Small intestine (tissue), 7 donors: ENCODE measurements around the gene SYNC. TPM values are rescaled to one million over a fixed set of nuclear protein-coding genes. Genes with fewer than 3 reads are reported as not detected.
A peak's percentile ranks its signal among the peaks of the same experiment; 100 is the strongest.

ENCODE experiments used
- DNase-seq, 2 donors: peaks; one replicate each; pipeline versions ENCODE4 v3.0.0 to v3.0.0-alpha.2; 2013
- FAIRE-seq: peaks from 2 replicates; lab custom pipeline; 2012; peaks lifted over from hg19 to GRCh38; lab: Jason Lieb, UNC
- H3K27ac ChIP-seq, 3 donors: one replicate each; pipeline ENCODE4 v1.5.1; 2013; ENCODE audit warnings: low read length in 2 of 3, mild to moderate bottlenecking in 2 of 3, control low read depth in 1 of 3, inconsistent platforms in 1 of 3, low read depth in 1 of 3, moderate library complexity in 1 of 3
- H3K27me3 ChIP-seq, 3 donors: one replicate each; pipeline ENCODE4 v1.6.1; 2013; ENCODE audit warnings: low read length in 3 of 3, inconsistent platforms in 1 of 3; ENCODE audit not compliant: control insufficient read depth in 3 of 3, insufficient read depth in 3 of 3
- H3K36me3 ChIP-seq, 3 donors: one replicate each; pipeline ENCODE4 v1.6.1; 2013; ENCODE audit warnings: low read length in 3 of 3, inconsistent platforms in 1 of 3, low read depth in 1 of 3, mild to moderate bottlenecking in 1 of 3, moderate library complexity in 1 of 3; ENCODE audit not compliant: control insufficient read depth in 3 of 3, insufficient read depth in 2 of 3
- H3K4me1 ChIP-seq, 3 donors: one replicate each; pipeline ENCODE4 v1.6.1; 2013; ENCODE audit warnings: low read length in 2 of 3, inconsistent platforms in 1 of 3, low read depth in 1 of 3, mild to moderate bottlenecking in 1 of 3, moderate library complexity in 1 of 3; ENCODE audit not compliant: control insufficient read depth in 3 of 3, insufficient read depth in 2 of 3
- H3K4me3 ChIP-seq, 3 donors: one replicate each; pipeline ENCODE4 v1.5.1; 2013; ENCODE audit warnings: low read length in 3 of 3, control low read depth in 1 of 3, inconsistent platforms in 1 of 3, low read depth in 1 of 3, mild to moderate bottlenecking in 1 of 3, moderate library complexity in 1 of 3
- H3K9me3 ChIP-seq, 2 donors: one replicate each; pipeline ENCODE4 v1.6.1; 2013; ENCODE audit warnings: low read depth in 1 of 2, low read length in 1 of 2; ENCODE audit not compliant: control insufficient read depth in 2 of 2, insufficient read depth in 1 of 2
- WGBS, 3 donors: extraction: QIAGEN DNeasy Blood & Tissue Kit; methylation state at CpG; one replicate each; pipeline ENCODE4 v1.1.7; 2013; 5-methylcytosine and 5-hydroxymethylcytosine counted together
- polyA plus RNA-seq, 4 donors: library from polyadenylated mRNA; stranded (reverse) in 3 of 4; unstranded in 1 of 4; fragments of 200-250 nt in 3 of 4; fragments of 120-200 nt in 1 of 4; gene quantifications; one replicate each; pipeline versions ENCODE4 v1.2.1 to v1.2.3, GENCODE V29; 2013
- donor health status: healthy with polysubstance abuse.
- donor health status: control.
- donor health status: control.
- donor health status: Bipolar disorder and iron deficiency.
- donor health status: healthy.

Gene SYNC
- polyA plus RNA-seq, 4 donors, result 1.0 to 4.7 (median 2.3) TPM

- 78 to 79% (median 79%) methylated on average over 14 of the region's 14 CpGs for WGBS, 3 donors
Measured at GRCh38 chr1:32729254-32730046, 26.9 kb upstream of the SYNC start.

DNA sequence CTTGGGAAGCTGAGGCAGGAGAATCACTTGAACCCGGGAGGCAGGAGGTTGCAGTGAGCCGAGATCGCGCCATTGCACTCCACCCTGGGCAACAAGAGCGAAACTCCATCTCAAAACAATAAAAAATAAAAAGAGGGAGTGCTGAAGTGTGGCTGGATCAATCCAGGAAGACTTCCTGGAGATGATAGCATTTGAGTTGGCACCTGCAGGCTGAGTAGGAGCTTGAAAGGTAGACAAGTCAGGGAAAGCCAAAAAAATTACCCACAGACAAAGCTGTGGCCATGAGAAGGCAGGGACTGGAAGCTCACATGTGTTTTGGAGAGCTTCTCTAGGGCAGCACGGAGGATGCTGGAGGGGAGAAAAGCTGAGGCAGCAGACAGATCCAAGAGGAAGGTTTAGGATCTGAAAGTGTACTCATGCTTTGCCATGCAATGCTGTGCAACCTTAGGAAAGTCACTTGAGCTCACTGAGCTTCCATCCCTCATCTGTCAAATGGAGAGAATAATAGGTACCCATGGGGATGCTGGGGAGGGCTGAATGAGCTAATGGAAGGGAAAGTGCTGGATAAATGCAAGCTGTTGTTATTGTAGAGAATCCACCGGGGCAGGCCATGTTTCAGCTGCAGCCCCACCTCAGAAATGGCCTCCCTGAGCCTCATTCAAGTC, 26.0 kb upstream of the SYNC start:
- H3K27me3 ChIP-seq, result no peaks in the 10 kb centered on the region
- 84 to 86% (median 84%) methylated on average over 7 of the region's 7 CpGs for WGBS, 3 donors
- no peaks in the 10 kb centered on the region for H3K36me3 ChIP-seq
- H3K9me3 ChIP-seq, result no peaks in the 10 kb centered on the region
- H3K4me3 ChIP-seq, result no peak overlapping the region
- H3K27ac ChIP-seq, result no peak overlapping the region
- H3K4me1 ChIP-seq, result peaks cover 0 to 2% (median 0%) of the 10 kb centered on the region in 3 donors
- DNase-seq (no peak), FAIRE-seq (no peak)

More at GRCh38 chr1:32729254-32730046, 26.9 kb upstream of the SYNC start:
- DNase-seq (no peak), FAIRE-seq (no peak)
- no peaks in the 10 kb centered on the region for H3K9me3 ChIP-seq
- H3K4me1 ChIP-seq, result peaks cover 0 to 2% (median 0%) of the 10 kb centered on the region in 3 donors
- no peak overlapping the region for H3K27ac ChIP-seq
- no peaks in the 10 kb centered on the region for H3K36me3 ChIP-seq
- no peaks in the 10 kb centered on the region for H3K27me3 ChIP-seq
- H3K4me3 ChIP-seq, result no peak overlapping the region

DNA sequence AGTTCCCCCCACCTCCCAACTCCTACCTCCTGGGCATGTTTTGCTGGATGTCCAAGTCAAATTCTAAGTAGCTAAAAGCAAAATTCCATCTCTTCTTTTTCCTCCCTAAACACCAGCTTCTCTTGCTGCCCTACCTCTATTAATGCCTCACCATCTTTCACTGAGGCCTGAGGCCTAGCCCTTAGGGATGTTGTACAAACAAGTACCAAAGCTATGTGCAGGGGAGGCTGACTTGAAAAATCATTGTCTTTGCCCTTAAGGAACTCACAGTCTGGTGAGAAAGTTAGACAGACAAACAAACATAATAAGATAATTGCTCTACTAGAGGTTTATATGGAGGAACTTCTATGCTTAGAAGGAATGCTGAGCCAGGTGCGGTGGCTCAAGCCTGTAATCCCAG, 25.3 kb upstream of the SYNC start:
- no peaks in the 10 kb centered on the region for H3K27me3 ChIP-seq
- WGBS, 3 donors, result 100% methylated on average over 1 of the region's 1 CpG
- DNase-seq (no peak), FAIRE-seq (no peak)
- no peaks in the 10 kb centered on the region for H3K9me3 ChIP-seq
- no peak overlapping the region for H3K27ac ChIP-seq
- H3K4me1 ChIP-seq, result peaks cover 0 to 2% (median 0%) of the 10 kb centered on the region in 3 donors
- no peak overlapping the region for H3K4me3 ChIP-seq
- no peaks in the 10 kb centered on the region for H3K36me3 ChIP-seq

GRCh38 chr1:32725615-32725982, 23.0 kb upstream of the SYNC start:
- FAIRE-seq (no peak), DNase-seq (peak in 1 of 2 donors; percentile 1)
- Histone ChIP-seq H3K4me3 (no peak overlapping the region), H3K27me3 (no peaks in the 10 kb centered on the region), H3K9me3 (no peaks in the 10 kb centered on the region), H3K27ac (no peak overlapping the region), H3K4me1 (peaks cover 0 to 2% (median 0%) of the 10 kb centered on the region in 3 donors), H3K36me3 (no peaks in the 10 kb centered on the region)
- WGBS, 3 donors, result 86 to 98% (median 88%) methylated on average over 3 of the region's 3 CpGs

- H3K4me1 ChIP-seq, result peaks cover 0 to 2% (median 0%) of the 10 kb centered on the region in 3 donors
- H3K27me3 ChIP-seq, result no peaks in the 10 kb centered on the region
- H3K36me3 ChIP-seq, result no peaks in the 10 kb centered on the region
- DNase-seq (peak; percentile 55 to 80), FAIRE-seq (no peak)
- whole genome bisulfite sequencing, 3 donors, result 43 to 48% (median 43%) methylated on average over 14 of the region's 14 CpGs
- H3K9me3 ChIP-seq, result no peaks in the 10 kb centered on the region
- no peak overlapping the region for H3K4me3 ChIP-seq
- H3K27ac ChIP-seq, result no peak overlapping the region
Measured at GRCh38 chr1:32724678-32725614, 22.4 kb upstream of the SYNC start.

GRCh38 chr1:32719681-32720275, 17.2 kb upstream of the SYNC start:
- no peak for FAIRE-seq
- peaks cover 3 to 25% (median 3%) of the 10 kb centered on the region in 3 donors for H3K4me1 ChIP-seq
- 80 to 87% (median 81%) methylated on average over 4 of the region's 4 CpGs for WGBS, 3 donors
- no peak for DNase-seq
- no peaks in the 10 kb centered on the region for H3K36me3 ChIP-seq
- H3K4me3 ChIP-seq, result no peak overlapping the region
- H3K27me3 ChIP-seq, result no peaks in the 10 kb centered on the region
- H3K9me3 ChIP-seq, result no peaks in the 10 kb centered on the region
- H3K27ac ChIP-seq, result no peak overlapping the region

GRCh38 chr1:32718527-32718926, 16.0 kb upstream of the SYNC start:
- peak; percentile 37 to 52 for DNase-seq
- WGBS, 3 donors, result 67 to 85% (median 69%) methylated on average over 1 of the region's 1 CpG
- no peaks in the 10 kb centered on the region for H3K27me3 ChIP-seq
- H3K27ac ChIP-seq, result no peak overlapping the region
- no peaks in the 10 kb centered on the region for H3K9me3 ChIP-seq
- H3K36me3 ChIP-seq, result no peaks in the 10 kb centered on the region
- H3K4me1 ChIP-seq, result peaks cover 3 to 30% (median 3%) of the 10 kb centered on the region in 3 donors
- no peak for FAIRE-seq
- no peak overlapping the region for H3K4me3 ChIP-seq
